Measurements from ENCODE around the gene COL18A1.
"Not testable (repeated sequence)": the region's sequence is repeated elsewhere in the genome, so short reads cannot be mapped to it uniquely, and the experiment has no call there.

Gene COL18A1

DNA sequence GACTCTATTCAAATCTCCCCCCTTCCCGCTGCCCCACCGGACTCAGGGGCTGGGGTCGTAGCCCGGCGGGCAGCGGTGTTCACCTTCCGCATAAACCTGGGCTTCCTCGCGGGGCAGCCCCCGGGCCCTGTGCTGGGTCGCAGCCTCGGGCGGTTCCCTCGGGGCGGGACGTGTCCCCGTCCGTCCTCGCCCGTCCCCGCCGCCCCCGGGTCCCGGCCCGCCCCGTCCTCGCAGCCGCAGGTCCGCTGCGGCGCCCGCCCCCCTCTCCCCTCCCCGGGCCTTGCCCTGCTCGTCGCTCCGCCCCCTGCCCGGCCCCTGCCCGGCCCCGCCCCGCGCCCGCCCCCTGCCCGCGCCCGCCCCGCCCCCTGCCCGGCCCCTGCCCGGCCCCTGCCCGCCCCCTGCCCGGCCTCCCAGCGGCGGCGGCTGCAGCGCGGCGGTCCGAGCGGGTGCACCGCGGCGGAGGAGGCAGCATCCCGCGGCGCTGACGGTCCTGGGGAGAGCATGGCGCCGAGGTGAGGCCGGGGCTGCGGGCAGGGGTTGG lies at the start of gene COL18A1:
COL18A1 (plus strand) TSS at position 436 of the 541 bp plus-strand sequence; CDS start at position 502, 66 bp downstream.
- DNase-seq: no peak

DNA sequence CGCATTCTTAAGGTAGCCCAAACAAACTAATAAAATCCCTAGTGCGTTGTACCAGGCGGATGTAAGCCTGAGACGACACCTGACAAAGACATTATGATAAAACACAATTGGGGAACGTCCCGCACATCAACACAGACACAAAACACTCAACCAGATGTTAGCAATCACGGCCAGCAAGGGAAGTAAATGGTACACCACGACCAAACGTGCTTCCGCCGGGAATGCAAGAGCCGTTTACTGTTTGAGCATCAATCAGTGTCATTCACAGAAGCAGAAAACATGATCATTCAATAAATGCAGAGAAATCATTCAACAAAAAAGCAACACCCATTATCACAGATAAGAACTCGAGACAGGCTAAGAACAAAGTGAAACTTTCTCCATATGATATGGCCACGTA lies 49.4 kb upstream of the COL18A1 start:
- DNase-seq: no peak

DNA sequence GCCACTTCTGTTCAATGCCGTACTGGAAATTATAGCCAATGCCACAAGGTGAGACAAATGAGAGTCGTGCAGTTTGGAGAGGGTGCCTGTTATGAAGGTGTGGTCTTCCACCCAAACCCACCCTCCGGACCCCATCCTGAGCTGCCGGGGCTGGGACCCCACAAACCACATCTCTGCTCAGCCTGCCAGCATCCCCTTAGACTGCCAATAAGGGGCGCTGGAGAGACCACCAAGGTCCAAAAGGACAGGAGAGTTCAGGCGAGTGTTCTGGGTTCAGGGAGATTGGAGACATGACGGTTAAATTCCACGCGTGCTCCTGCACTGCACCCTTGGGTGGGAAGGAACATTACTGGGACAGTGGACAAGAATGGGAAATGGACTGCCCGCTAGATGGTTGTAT lies 48.7 kb upstream of the COL18A1 start:
- no peak for DNase-seq

DNA sequence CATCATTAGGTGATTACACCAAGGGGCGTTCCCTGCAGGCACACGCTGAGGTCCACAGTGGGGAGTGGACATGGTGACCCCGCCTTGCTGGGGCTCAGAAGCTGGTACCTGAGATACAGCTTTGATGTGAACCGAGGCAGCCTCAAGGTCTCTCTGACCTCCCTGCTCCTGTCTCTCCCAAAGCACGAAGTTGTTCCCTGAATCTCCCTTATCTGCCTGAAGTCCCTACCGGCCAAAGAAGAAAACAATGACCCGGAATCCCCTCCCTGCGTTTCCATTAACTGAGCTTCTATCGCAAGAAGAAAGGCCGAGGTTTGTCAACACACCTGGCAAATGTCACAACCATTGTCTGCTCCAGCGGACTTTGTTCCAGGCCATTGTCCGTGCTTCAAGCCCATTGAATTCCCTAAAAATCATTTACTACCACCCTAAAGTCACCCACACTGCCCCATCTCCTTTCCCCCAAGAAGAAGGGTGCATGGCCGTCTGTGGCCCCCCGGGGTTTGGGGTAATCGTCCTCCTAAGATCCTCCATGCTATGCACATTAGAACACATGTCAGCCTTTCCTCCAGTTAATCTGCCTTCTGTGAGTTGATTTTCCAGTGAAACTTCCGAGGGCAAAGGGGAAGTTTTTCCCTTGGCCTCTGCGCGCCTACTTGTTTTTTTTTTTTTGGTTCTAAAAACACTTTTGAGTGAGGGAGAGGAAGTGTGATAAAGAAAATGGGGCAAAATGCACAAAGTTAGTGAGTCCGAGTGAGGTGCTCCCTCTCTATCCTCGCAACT lies 48.1 kb upstream of the COL18A1 start:
- no peak for DNase-seq

DNA sequence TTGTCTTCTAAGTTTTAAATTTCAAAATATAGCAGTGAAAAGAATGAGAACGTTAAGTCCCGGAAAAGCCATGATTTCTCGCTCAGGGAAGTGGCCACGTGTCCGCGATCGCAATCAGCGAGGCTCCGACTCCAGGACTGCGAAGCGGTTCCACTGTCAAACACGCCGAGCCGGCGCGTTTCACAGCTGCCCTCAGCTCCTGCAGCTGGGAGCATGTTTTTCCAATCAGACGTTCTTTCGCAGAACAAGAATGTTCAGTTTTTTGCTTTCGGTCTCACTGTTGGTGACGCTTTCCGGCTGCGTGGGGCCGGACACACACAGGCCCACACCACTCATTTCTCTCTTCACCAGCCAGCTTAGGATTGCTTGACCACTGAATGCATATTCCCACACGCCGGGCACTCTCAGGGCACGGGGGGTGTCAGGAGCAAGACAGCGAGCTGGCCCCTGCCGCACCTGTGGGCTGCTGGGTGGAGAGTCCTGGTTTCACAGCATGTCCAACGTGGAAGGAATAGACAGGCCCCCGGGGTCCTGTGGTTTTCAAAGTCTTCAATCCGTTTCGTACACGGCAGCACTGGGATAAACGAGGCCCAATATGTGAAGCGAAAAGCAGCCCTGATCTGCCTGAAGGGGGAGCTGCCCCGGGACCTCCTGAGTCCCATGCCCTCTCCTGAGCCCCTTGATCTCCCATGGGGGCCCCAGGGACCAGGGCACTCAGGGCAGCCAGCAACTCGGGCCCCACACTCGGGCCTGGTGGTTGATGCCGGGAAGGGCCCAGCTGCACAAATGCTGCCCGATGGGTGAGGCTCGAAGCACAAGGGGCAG lies 47.3 kb upstream of the COL18A1 start:
- DNase-seq: no peak

DNA sequence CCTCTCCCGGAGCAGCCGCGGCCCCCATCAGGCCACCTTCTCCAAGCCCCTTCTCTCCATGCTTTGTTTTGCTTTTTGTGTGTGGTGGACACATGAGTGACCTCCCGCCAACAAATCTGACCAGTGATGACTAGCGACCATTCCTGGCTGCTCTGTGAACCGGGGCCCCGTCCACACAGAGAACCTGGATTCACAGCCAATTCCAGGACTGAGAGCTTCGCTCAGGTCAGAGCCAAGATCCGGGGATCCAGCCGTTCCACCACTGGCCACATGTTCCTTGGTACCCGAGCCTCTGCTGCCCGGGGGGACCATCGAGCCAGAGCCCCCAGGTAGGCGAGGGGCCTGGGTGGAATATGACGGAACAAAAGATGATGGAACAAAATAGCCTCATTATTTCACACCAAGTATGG lies 46.7 kb upstream of the COL18A1 start:
- no peak for DNase-seq

DNA sequence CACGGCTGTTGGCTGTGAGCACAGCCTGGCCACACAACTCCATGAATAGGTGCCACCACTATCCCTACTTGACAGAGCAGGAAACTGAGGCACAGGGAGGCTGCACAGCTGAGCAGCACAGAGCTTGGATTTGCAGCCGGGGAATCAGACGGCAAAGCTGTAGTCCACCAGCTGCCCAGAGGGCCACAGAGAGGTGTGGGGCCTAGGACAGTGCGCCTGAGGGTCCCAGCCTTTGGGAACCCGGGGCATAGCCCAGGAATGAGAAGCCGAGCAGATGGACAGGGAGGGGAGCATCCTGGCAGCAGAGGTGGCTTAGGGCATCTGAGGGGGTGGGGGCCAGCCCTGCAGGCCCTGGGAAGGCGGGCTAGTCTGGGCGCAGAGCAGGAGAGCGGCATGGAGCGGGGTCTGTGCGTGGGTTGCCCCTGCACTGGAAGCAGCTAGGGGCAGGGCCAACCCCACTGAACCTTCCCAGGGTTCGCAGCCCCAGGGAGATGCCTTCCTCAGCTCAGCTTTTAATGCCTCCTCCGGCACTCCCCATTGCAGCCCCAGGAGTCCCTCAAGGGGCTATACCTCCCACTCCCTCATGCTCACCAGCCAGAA lies 46.2 kb upstream of the COL18A1 start:
- no peak for DNase-seq

DNA sequence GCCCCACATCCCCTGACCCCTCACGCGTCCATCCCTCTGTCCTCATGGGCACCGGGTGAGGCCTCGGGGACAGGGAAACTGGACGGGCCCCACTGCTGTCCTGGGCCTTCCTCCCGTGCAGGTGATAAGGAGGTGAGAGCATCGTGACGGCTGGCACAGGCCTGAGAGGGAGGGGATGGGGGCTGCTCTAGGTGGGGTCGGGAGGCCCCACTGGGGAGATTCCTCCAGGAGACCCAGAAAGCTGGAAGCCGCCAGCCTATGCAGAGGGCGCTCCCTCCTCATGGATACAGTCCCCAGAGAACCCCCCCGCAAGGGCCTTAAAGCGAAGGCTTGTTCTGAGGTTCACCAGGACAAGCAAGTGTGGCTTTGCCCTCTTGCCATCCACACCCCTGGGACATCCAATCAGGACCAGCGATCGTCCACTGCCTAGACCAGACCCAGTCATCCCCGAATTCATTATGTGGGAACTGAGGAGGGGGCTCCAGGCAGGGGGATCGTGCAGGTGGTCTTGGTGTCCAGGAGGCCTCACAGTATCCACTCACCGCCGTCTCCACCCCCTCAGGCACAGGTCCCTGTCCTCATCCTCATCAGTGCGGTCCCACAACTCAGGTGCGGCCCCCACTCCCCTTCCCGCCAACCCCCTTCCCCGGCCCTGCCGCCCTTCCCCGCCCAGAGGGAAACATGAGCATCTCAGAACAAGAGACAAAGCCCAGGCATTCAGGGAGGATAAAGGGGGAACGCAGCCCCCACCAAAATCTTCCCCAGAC lies 45.3 kb upstream of the COL18A1 start:
- no peak for DNase-seq

DNA sequence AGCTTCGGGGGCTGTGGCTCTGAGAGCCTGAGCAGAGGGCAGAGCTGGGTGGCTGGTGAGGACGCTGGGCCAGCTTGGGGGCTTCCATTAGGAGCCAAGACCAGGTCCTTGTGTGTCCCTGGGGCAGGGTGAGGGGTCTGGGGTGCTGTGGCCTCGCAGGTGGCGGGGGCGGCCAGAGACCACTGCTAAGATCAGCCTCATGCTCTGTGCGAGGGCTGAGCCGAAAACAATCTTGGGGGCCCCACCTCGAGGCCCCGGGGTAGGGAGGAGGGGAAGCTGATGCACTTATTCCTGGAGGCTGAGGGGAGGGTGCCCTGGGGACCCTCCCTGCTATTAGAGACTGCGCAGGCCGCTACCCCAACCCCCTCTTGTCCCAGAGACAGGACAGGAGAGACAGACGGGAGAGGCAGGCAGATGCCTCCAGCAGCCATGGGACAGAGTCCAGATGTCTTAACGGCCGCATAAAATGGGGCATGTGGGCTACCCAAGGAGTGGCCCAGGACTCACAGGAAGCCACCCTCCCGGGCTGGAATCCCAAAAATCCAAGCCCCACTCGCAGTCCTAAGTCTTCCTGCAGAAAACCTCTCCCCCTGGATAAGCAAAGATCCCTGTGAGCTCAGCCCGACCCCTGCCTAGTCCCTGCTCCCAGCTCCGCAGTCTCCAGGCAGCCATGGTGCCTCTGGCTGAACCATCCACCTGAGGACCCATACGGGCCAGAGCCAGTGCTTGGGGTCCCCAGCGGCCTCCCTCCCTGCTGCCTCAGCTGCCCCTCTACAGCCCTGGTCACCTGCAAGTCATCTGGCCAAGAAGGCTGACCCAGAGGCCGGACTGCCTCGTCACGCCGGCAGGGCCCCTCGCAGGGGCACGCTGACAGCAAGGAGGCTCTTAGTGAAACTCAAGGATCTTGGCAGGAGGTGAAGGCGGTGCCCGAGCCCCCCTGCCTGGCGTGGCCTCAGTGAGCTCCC lies 43.6 kb upstream of the COL18A1 start:
- DNase-seq: no peak

DNA sequence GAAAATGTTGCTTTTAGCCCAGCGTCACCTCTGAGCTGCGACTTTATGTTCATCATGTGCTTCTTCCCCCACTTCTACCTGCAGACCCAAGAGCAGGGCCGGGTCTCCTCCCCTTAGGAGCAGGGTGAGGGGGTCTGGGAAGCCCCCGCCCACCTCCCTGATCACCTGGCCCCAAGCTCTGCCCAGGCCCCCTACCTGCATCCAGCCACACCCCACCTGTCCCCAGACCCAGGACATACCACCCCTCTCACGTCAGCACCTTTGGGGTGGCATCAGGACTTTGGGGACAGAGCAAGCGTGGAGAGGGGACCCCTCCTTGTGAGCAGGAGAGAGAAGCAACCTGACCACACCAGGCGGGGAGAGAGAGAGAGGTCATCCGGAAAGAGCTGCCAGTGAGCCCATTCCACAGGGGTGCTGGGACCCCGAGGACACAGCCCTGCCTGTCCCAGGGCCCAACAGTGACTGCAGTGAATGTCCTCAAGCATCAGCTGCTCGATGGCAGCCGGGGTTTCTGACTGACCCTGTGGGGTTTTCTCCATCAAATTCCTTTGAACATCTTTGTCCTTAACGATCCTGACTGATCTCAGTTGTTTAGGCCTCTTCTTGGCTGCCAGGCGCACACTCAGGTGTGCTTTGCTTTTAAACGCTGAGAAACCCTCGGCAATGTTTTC lies 42.8 kb upstream of the COL18A1 start:
- DNase-seq: no peak

DNA sequence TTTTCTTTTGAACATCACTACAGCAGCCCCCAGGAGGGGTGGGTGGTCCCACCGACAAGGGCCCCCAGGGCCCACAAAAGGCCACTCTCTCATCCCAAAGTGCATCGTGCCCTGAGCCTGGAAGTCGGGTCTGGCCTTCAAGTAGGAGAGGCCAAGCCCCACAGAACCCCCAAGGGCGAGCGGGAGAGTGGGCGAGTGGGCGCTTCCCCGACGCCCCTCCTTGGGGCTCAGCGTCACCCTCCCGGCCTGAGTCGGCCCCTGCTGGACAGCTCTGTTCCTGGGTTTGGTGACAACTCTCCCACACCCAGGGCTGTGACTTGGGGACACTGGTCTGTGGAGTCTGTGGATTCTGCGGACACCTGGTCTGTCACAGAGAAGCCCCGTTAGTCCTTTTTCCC lies 42.2 kb upstream of the COL18A1 start:
- no peak for DNase-seq

DNA sequence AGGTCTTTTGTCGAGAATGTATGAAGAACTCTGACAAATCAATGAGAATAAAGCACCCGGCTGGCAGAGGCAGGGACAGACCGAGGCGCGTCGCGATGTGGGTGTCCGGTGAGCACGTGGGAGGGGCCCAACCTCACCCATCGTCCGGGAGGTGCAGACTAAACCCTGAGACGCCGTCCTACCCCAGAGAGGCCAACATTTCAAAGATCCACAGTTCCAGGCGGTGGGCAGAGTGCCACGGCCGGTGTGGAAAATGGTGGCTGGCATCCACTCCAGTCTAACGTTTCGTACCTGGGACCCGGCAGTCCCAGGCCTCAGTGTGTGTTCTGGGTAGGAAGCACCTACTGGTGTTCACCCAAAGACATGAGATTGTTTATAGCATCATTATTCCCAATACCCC lies 41.7 kb upstream of the COL18A1 start:
- not testable (repeated sequence) for DNase-seq

DNA sequence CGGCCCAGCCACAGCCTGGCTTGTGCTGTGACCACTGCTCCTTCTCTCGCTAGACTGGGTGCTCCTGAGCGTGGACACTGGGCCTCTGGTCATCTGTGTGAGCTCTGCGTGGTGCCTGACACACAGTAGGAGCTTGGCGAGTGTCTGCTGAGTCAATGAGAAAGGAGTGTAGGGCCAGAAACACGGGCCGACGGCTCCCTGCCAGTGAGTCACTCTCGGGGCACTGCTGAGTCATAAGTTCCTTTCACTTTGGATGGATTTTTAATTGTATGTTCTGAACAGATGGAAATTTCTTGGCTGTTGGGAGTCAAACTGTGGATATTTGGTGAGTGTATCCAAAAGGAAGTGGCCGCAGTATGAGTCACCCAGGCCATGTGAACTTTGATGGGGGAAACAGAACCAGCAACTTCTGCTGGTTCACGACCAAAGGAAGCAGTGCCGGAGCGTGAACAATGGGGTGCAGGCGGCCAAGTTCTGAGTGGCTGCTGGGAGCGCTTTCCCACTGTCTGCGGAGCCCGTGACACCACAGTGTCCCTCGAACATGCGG lies 41.0 kb upstream of the COL18A1 start:
- DNase-seq: no peak

DNA sequence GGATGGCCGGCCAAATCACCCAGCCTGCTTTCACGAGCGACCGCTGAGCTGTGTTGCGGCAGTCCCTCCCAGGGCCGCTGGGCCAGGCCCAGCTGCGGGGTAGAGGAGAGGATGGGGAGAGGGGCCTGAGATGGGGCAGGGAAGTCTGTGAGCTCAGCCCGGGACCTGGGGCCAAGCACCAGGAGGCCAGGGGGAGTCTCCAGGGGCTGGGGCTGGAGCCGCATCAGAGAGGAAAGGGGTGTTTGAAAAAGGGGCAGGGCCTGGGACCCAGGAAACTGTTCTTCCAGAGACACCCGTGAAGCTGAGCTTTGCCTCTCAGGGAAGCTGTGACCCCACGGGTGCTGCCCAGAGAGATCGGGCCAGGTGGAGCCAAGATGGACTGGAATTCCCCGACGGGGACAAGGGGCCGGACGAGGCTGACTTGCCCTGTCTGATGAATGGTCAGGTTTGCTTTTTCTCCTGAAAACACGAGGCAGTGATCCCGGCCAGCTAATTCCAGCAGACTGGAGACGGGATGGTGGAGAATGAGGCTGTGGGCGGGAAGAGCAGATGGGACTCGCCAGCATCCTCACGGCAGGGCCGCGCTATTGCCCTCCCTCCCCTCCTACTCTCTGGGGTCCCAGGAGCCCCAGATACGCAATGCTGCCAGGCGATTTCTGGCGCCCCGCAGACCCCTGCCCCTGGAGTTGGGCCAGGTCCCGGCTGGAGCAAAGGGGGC lies 40.3 kb upstream of the COL18A1 start:
- no peak for DNase-seq

DNA sequence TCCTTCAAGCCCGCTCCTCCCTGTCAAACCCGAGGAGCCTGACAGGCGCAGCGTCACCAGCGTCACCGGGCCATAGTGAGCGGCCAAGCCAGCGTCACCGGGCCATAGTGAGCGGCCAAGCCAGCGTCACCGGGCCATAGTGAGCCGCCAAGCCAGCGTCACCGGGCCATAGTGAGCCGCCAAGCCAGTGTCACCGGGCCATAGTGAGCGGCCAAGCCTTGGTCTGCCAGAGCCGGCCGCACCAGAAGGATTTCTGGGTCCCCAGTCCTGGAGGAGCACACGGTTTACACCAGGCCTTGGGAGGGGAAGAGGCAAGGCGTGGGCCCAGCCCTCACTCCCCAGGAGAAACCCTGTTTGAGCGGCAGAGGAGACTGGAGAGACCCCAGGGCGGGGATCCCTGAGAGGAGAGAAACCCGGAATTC lies 39.8 kb upstream of the COL18A1 start:
- no peak for DNase-seq

DNA sequence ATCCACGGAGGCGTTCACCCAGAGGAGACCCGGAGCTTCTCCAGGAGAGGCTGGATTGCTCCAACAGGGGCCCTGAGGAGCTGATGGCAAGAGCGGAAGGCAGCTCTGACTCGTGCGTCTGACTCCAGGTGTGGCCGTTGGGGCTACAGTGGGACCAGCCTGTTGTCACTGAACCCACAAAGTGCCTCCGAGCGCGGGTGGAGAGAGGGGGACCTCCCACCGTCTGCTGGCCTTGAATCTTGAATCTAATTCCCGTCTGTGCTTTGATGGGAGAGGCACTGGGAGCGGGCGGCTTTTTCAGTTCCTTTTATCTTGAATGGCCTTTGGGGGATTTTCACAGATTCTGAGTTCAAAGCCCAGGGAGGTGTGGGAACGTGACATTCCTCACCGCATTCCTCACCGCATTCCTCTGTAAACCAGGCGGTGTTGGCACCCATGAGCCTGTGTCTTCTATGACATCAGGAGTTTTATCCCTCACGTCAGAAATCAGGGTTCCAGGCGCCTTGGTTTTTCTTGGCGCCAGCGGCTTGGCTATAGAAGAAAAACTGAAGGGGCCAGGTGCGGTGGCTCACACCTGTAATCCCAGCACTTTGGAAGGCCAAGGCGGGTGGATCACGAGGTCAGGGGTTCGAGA lies 39.2 kb upstream of the COL18A1 start:
- no peak for DNase-seq

DNA sequence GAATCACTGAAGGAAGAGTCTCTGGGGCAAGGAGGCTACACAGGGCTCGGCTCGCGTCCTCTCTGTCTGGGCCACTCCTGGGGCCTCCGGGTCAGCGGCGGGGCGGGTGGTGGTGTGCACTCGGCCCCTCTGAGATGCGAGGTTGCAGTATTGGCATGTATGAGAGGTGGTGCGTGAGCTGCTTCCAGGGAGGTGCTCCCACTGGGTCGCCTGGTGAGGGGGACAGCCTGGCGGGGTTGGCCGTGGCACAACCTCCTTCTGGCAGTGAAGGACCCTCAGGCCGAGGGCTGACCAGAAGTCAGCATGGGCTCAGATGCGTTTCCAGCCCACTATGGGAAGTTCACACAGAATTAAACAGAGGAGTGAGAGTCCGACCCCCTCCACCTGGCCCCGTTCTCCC lies 38.5 kb upstream of the COL18A1 start:
- no peak for DNase-seq

DNA sequence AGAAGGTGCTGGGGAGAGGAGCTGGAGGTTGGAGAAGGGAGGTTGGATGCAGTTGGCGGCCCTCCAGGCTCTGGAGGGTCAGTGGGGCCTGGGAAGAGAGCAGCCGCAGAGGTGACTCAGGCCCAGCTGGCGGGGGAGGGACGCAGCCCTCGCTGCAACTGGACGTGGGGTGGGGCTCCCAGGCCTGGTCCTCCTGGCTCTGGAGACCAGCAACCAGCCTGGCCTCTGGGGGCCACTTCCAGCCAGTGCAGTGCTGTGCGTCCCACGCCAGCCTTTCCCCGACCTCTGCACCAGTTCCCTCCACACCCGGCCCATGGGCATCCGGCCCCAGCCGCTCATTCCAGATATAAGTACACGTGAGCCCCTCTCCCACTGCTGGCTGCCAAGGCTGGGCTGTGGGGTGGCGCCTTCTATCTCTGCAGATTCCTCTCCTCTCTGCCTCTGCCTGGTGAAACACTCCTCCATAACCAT lies 38.0 kb upstream of the COL18A1 start:
- no peak for DNase-seq

Measured in activated CD4-positive, CD25-positive, alpha-beta regulatory T cell (primary cell).